HG02884 (cell line): ENCODE results near the gene CST2.
A peak's percentile ranks its signal among the peaks of the same experiment; 100 is the strongest.
"Not testable (repeated sequence)": the region's sequence is repeated elsewhere in the genome, so short reads cannot be mapped to it uniquely, and the experiment has no call there.

Experiments used
- ATAC-seq: cut with Tn5 transposase; IDR thresholded peaks from one replicate; pipeline ENCODE4 v1.9.1; 2021; ENCODE audit warnings: mild to moderate bottlenecking, moderate library complexity; ENCODE audit not compliant: unreplicated experiment

Gene CST2

DNA sequence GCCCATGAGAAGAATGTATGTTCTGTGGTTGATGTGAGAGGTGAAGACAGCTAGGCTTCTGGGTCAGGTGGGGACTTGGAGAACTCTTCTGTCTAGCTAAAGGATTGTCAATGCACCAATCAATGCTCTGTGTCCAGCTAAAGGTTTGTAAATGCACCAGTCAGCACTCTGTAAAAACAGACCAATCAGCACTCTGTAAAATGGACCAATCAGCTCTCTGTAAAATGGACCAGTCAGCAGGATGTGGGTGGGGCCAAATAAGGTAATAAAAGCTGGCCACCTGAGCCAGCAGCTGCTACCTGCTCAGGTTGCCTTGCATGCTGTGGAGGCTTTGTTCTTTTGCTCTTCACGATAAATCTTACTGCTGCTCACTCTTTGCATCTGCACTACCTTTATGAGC lies 15.0 kb downstream of the CST2 start:
- ATAC-seq = not testable (repeated sequence)

- not testable (repeated sequence) for ATAC-seq
Observed at GRCh38 chr20:23810349-23810748, 16.2 kb downstream of the CST2 start.

GRCh38 chr20:23800865-23801264 lies 25.7 kb downstream of the CST2 start:
- ATAC-seq = no peak

- ATAC-seq = peak; percentile 91
Observed at GRCh38 chr20:23799216-23799847, 27.2 kb downstream of the CST2 start.

DNA sequence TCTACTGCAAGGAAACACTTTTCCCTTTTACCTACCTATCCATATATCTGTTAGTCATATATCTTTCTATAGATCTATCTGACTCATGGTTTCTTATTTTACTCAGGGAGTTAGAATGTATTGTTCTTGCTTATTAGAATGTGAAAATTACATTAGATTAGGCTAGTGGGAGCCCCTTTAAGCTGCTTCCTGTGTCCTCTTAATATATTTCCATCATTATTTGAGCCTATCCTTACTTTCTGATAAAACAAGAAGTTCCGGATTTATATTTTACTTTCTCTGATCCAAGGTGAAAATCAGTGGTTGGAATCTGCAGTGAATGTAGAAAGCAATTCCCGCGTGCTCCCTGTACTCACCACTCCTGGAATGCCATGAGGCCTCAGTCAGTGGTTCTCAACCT lies 31.0 kb downstream of the CST2 start:
- no peak for ATAC-seq

DNA sequence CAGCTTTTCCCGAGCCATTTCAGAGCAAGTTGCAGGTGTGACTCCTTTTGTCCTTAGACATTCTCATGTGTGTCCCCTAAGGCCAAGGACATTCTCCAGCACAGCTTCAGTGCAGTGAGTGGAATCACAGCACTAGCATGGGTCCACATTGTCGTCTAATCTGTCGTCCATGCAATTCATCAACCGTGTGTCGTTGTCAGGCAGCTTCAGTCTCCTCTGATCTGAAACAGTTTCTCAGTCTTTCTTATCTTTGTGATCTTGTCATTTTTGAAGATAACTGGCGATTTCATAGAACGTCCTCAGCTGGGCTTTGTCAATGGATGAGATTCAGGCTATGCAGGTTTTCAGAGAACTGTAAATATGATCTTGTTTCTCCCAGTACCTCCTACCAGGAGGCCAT lies 31.7 kb downstream of the CST2 start:
- no peak for ATAC-seq

DNA sequence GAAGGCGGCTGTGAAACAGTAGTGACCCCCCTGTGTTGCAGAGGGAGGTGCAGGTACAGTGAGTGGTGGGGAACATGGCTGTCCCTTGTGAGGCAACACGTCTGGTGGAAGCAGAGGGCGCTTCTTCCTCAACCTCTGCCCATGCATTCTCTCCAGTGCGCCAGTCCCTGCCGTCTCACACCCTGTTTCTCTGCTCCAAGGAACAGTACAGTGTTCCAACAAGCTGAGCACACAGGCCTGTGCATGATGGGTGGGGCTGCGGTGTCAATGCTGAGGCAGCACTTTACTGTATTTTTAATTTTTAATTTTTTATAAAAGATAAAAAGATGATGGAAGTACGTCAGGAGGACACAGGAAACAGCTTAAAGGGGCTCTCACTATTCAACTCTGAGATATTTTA lies 32.5 kb downstream of the CST2 start:
- no peak for ATAC-seq

GRCh38 chr20:23783447-23783846 lies 43.1 kb downstream of the CST2 start:
- no peak for ATAC-seq

DNA sequence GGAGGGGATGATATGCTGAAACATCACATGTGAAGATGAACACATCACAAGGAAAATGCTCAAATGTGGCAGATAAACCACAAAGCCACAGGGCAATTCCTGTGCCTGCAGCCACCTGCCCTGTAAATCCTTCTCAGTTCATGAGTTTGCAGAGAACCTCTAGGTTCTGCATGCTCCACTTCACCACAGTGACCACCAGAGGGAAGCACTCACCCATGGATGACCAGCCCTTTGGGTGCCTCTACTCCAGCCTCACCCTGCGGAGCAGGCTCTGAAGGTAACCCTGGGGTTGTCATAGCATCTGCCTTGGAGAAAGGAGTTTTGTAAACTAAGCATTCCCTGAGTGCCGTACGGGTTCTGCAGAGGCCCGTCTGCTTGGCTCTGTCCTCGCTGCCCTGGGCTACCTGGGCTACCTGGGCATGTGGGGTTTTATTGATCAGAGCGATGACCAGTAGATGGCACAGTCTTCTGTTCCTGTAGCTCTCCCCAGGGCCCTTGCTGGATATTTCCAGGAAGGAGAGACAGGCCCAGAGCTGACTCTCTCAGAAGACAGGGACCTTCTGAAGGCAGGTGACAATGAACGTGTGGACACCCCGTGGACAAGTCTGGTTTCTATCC lies 44.1 kb downstream of the CST2 start:
- peak; percentile 50 for ATAC-seq

- not testable (repeated sequence) for ATAC-seq
Observed at GRCh38 chr20:23778676-23779075, 47.9 kb downstream of the CST2 start.

- ATAC-seq = not testable (repeated sequence)
Observed at GRCh38 chr20:23777380-23777779, 49.1 kb downstream of the CST2 start.

DNA sequence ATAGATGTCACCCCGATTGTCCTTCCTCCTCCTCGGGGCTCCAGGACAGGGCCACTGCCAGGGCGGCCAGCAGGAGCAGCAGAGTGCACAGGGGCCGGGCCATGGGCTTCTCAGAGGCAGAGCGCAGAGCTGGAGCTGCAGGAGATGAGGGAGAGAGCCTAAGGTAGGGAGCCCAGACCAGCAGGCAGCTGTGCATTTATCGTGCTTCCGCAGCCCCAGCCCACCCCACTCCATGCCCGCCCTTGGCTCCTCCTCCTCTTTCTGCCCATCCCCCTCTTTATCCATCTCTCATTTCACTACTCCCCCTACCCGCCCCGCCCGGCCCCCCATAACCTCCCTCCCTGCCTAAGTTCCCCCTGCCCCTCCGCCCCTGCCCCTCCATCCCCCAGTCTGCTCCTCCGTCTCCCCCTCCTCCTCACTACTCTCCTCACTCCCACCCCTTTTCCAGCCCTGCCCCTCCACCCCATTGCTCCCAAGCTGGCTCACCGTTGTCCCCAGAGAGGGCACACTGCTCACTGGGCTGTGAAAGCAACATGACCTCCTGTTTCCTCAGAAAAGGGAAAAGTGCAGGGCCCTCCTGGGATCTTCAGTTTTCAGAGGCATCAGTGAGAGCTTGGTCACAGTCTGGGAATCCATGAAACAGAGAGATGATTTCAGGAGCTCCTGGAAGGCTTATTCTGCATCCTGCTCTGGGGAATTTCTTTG lies 50.3 kb downstream of the CST2 start:
- no peak for ATAC-seq

GRCh38 chr20:23774081-23774480 lies 52.4 kb downstream of the CST2 start:
- no peak for ATAC-seq
